Measurements from ENCODE around the gene LAMA3.

LAMA3 gene

DNA sequence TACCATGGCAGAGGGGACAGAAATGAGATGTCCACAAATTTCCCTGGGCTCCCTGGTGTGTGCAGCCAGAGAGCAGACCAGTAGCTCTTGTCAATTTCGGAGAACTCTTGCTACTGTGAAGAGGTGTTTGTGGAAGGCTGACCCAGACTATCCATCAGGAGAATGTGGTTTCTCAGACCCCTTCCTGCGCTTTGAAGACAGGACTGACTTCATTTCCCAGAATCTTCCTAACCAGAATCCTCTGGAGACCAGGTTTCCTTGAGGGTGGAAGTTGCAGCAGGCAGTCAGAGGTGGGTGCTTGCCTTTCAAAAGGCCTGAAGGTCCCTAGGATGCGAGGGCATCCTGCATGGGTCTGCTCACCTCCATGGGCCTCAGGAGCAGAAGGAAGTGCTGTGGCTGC, 121.9 kb downstream of the LAMA3 start:
- H3K27me3 Mint-ChIP-seq (ENCODE audit: low read depth, poor library complexity): peaks cover 10% of the 10 kb centered on the region
- H3K27ac Mint-ChIP-seq: no peak overlapping the region
- H3K4me3 Mint-ChIP-seq: no peak overlapping the region
- H3K9me3 Mint-ChIP-seq: no peaks in the 10 kb centered on the region
- DNase-seq: no peak
- TF ChIP-seq, protein P1, sequence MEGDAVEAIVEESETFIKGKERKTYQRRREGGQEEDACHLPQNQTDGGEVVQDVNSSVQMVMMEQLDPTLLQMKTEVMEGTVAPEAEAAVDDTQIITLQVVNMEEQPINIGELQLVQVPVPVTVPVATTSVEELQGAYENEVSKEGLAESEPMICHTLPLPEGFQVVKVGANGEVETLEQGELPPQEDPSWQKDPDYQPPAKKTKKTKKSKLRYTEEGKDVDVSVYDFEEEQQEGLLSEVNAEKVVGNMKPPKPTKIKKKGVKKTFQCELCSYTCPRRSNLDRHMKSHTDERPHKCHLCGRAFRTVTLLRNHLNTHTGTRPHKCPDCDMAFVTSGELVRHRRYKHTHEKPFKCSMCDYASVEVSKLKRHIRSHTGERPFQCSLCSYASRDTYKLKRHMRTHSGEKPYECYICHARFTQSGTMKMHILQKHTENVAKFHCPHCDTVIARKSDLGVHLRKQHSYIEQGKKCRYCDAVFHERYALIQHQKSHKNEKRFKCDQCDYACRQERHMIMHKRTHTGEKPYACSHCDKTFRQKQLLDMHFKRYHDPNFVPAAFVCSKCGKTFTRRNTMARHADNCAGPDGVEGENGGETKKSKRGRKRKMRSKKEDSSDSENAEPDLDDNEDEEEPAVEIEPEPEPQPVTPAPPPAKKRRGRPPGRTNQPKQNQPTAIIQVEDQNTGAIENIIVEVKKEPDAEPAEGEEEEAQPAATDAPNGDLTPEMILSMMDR (IDR thresholded peaks at IDR 0.05): no peak
- H3K4me1 Mint-ChIP-seq: no peaks in the 10 kb centered on the region
- H3K36me3 Mint-ChIP-seq (ENCODE audit: low read depth): no peaks in the 10 kb centered on the region

DNA sequence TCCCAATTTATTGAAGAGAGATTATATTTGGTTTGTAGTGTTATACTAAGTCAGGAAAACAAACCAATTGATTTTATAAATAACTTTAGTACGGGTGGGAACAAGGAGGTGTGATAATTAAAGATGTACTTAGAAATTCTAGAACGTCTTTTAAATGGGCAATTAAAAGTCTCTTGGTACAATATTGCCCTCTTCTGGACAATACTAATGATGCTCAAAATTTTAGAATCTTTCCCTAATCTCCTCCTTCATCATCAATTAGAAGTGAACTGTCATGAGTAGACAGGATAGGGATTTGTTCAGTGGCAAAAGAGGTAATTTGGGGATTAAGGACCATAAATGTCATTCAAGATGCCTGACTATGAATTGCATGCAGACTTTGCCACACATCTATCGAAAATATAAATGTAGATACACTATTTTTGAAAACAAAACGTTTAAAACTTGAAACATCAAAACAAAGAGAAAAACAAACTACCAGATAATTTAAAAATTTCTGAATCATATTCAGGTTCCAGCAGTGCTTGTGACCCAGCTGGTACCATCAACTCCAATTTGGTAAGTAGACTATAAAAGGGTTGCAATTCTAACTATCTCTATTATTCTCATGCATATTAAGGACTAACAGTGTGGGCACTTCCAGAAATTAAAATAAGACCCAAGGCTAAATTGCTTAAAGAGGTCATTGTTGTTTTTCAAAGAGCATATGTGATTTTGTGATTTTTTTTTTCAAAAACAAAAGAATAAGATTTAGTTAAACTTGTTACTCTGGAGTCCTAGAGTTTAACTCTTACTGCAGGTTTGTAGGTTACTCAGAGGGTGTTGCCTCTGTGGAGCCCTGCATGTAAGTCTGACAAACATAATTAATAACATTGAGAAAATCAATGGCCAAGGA, 123.5 kb downstream of the LAMA3 start:
- DNase-seq: no peak
- Mint-ChIP-seq H3K27ac (no peak overlapping the region), H3K27me3 (ENCODE audit: low read depth, poor library complexity) (peaks cover 10% of the 10 kb centered on the region), H3K4me3 (no peak overlapping the region), H3K4me1 (no peaks in the 10 kb centered on the region), H3K9me3 (no peaks in the 10 kb centered on the region), H3K36me3 (ENCODE audit: low read depth) (no peaks in the 10 kb centered on the region)
- TF ChIP-seq, protein P1 (IDR thresholded peaks at IDR 0.05): peak; percentile 63

DNA sequence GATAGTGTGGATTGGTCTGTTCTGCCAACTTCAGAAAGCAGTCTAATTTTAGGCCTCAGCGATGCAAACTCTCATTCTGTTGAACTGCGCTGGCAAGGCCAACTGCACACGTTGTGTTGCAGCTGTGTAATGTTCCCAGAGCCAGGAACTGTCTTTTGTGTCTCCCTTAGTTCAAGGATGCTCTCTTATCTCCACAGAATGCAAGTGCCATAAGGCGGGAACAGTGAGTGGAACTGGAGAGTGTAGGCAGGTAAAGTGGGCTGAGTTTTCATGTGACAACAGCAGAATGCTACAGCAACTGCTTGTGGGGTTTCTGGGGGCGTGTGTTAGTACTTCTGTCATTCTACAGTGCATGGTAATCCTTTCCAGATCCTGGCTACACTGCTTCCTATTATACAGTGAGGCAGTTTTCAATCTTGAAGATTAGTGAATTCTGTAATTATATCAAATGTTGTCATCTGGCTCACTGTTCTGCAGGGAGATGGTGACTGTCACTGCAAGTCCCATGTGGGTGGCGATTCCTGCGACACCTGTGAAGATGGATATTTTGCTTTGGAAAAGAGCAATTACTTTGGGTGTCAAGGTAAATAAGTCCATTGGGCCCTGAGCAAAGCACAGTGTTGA, 125.8 kb downstream of the LAMA3 start:
- Mint-ChIP-seq H3K4me3 (no peak overlapping the region), H3K36me3 (ENCODE audit: low read depth) (no peaks in the 10 kb centered on the region), H3K9me3 (no peaks in the 10 kb centered on the region), H3K27ac (no peak overlapping the region), H3K27me3 (ENCODE audit: low read depth, poor library complexity) (peaks cover 9% of the 10 kb centered on the region), H3K4me1 (no peaks in the 10 kb centered on the region)
- TF ChIP-seq, protein P1 (IDR thresholded peaks at IDR 0.05): no peak
- DNase-seq: no peak

DNA sequence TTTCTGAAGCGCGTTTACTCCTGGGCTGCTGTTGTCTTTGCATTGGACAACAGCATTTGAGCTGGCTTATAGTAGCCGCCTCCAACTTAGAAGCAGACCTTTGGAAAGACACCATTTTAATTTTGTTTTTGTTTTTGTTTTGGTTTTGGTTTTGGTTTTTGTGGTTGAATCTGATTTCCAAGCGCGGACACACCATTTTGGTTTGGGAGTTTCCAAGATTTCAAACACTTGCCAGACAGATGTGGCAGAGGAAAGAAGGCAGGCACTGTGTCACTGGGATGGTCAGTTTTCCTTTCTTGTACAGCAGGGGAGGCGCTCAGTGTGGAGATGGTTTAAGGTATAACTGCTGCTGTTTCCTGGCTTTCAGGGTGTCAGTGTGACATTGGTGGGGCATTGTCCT, 126.8 kb downstream of the LAMA3 start:
- TF ChIP-seq, protein P1 (IDR thresholded peaks at IDR 0.05): no peak
- no peak overlapping the region for H3K27ac Mint-ChIP-seq
- DNase-seq: no peak
- H3K4me3 Mint-ChIP-seq: no peak overlapping the region
- peaks cover 10% of the 10 kb centered on the region for H3K27me3 Mint-ChIP-seq (ENCODE audit: low read depth, poor library complexity)
- no peaks in the 10 kb centered on the region for H3K36me3 Mint-ChIP-seq (ENCODE audit: low read depth)
- no peaks in the 10 kb centered on the region for H3K9me3 Mint-ChIP-seq
- no peaks in the 10 kb centered on the region for H3K4me1 Mint-ChIP-seq

DNA sequence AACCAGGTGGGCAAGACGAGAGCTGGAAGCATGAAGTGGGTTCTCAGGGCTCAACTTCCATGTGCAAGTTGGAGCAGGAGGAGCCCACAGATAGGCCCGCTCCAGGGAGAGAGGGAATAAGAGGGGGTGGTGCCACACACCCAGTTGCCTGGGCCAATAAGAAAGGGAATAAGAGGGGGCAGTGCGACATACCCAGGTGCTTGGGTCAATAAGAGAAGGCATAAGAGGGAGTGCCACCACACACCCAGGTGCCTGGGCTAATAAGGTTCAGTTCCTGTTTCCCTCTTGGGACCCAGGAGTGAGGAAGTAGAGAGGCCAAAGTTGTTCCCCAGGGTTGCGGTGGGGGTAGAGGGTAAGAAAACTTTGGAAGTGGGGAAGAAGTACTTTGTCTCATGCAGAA, 127.5 kb downstream of the LAMA3 start:
- Mint-ChIP-seq H3K27me3 (ENCODE audit: low read depth, poor library complexity) (peaks cover 10% of the 10 kb centered on the region), H3K4me1 (no peaks in the 10 kb centered on the region), H3K4me3 (no peak overlapping the region), H3K36me3 (ENCODE audit: low read depth) (no peaks in the 10 kb centered on the region), H3K27ac (no peak overlapping the region), H3K9me3 (no peaks in the 10 kb centered on the region)
- DNase-seq: no peak
- TF ChIP-seq, protein P1 (IDR thresholded peaks at IDR 0.05): no peak
